IMR-90 (cell line): ENCODE results near the gene RAD21L1. TPM values are rescaled to one million over a fixed set of nuclear protein-coding genes. Genes with fewer than 3 reads are reported as not detected.

Source experiments
- ATAC-seq: fragments of 200-7000 bp; cut with Tn5 transposase; 2 replicates; pipeline ENCODE4 v1.9.1; 2020; ENCODE audit warnings: low read depth, mild to moderate bottlenecking, moderate library complexity
- BruUV-seq: library from RNA; stranded (reverse); fragments of 400-500 nt; replicated peaks from 2 replicates; lab custom pipeline; 2021; lab: Mats Ljungman, UMichigan
- CTCF ChIA-PET: fragments of 300-600 bp; formaldehyde crosslinking; extraction: SDS; loops from one replicate; lab custom pipeline; 2021; ENCODE audit warnings: antibody characterized with exemption; lab: Yijun Ruan, JAX
- POLR2A ChIA-PET: fragments of 300-600 bp; sonication (Branson Sonifier 250); formaldehyde crosslinking; loops from one replicate; lab custom pipeline; 2022; ENCODE audit warnings: antibody characterized with exemption; ENCODE audit not compliant: unreplicated experiment; lab: Charles Lee
- DNase-seq: peaks from one replicate; pipeline ENCODE4 v3.0.0; 2013
- H2AFZ ChIP-seq: replicated peaks from 2 replicates; pipeline ENCODE3; 2013; ENCODE audit warnings: low read length, mild to moderate bottlenecking; ENCODE audit not compliant: poor library complexity
- H2AK5ac ChIP-seq: 2 replicates; pipeline ENCODE4 v1.6.1; 2013; ENCODE audit warnings: low read depth, low read length, inconsistent platforms
- H2AK9ac ChIP-seq: replicated peaks from 2 replicates; pipeline ENCODE3; 2013; ENCODE audit warnings: mild to moderate bottlenecking, low read depth, low read length, moderate library complexity; ENCODE audit not compliant: poor library complexity
- H2BK120ac ChIP-seq: 2 replicates; pipeline ENCODE4 v1.6.1; 2013; ENCODE audit warnings: low read depth, low read length, inconsistent platforms
- H2BK15ac ChIP-seq: 3 replicates; pipeline ENCODE4 v1.6.1; 2013; ENCODE audit warnings: low read depth, low read length, inconsistent platforms
- H2BK20ac ChIP-seq: 2 replicates; pipeline ENCODE4 v1.6.1; 2013; ENCODE audit warnings: low read depth, mild to moderate bottlenecking, inconsistent platforms, low read length, moderate library complexity
- H2BK5ac ChIP-seq: 2 replicates; pipeline ENCODE4 v1.6.1; 2013; ENCODE audit warnings: mild to moderate bottlenecking, low read depth, low read length, inconsistent platforms; ENCODE audit not compliant: poor library complexity, severe bottlenecking
- H3K14ac ChIP-seq: replicated peaks from 2 replicates; pipeline ENCODE4 v1.6.1; 2013; ENCODE audit warnings: low read depth, low read length, inconsistent platforms
- H3K18ac ChIP-seq: 2 replicates; pipeline ENCODE4 v1.6.1; 2013; ENCODE audit warnings: low read depth, low read length, control low read depth
- H3K23ac ChIP-seq: 2 replicates; pipeline ENCODE4 v1.6.1; 2013; ENCODE audit warnings: low read depth, low read length, inconsistent platforms
- H3K27ac ChIP-seq: 2 replicates; pipeline ENCODE4 v1.5.1; 2013; ENCODE audit warnings: mild to moderate bottlenecking, control low read depth, low read length; ENCODE audit not compliant: insufficient read depth
- H3K27me3 ChIP-seq: 2 replicates; pipeline ENCODE4 v1.6.1; 2013; ENCODE audit warnings: low read length; ENCODE audit not compliant: control insufficient read depth, insufficient read depth
- H3K36me3 ChIP-seq: 2 replicates; pipeline ENCODE4 v1.6.1; 2013; ENCODE audit warnings: low read length, mixed read lengths; ENCODE audit not compliant: control insufficient read depth, insufficient read depth
- H3K4ac ChIP-seq: 2 replicates; pipeline ENCODE4 v1.6.1; 2013; ENCODE audit warnings: low read depth, low read length, inconsistent platforms
- H3K4me1 ChIP-seq: 2 replicates; pipeline ENCODE4 v1.6.1; 2013; ENCODE audit warnings: low read length, mixed read lengths; ENCODE audit not compliant: control insufficient read depth, insufficient read depth
- H3K4me2 ChIP-seq: 2 replicates; pipeline ENCODE4 v1.6.1; 2013; ENCODE audit warnings: low read depth, mild to moderate bottlenecking, control low read depth, low read length, moderate library complexity
- H3K4me3 ChIP-seq: 2 replicates; pipeline ENCODE4 v1.5.1; 2013; ENCODE audit warnings: low read depth, mild to moderate bottlenecking, control low read depth, low read length, moderate library complexity; ENCODE audit not compliant: insufficient read depth
- H3K56ac ChIP-seq: 2 replicates; pipeline ENCODE4 v1.6.1; 2013; ENCODE audit warnings: low read length, inconsistent platforms; ENCODE audit not compliant: insufficient read depth; ENCODE audit errors: extremely low read depth
- H3K79me1 ChIP-seq, 2 experiments: 2 replicates each; pipeline ENCODE4 v1.6.1; 2013; ENCODE audit warnings: low read length in 2 of 2, inconsistent platforms in 1 of 2, low read depth in 1 of 2
- H3K9ac ChIP-seq: 2 replicates; pipeline ENCODE4 v1.6.1; 2013; ENCODE audit warnings: low read depth, low read length, control low read depth
- H3K9me1 ChIP-seq: 2 replicates; pipeline ENCODE4 v1.6.1; 2013; ENCODE audit warnings: low read length, inconsistent platforms; ENCODE audit not compliant: insufficient read depth
- H3K9me3 ChIP-seq: 2 replicates; pipeline ENCODE4 v1.6.1; 2013; ENCODE audit warnings: low read length; ENCODE audit not compliant: control insufficient read depth, insufficient read depth
- H4K20me1 ChIP-seq: 2 replicates; pipeline ENCODE4 v1.6.1; 2013; ENCODE audit warnings: low read length, inconsistent platforms; ENCODE audit not compliant: insufficient read depth
- H4K5ac ChIP-seq: 2 replicates; pipeline ENCODE4 v1.6.1; 2013; ENCODE audit warnings: mild to moderate bottlenecking, low read depth, low read length, control low read depth
- H4K8ac ChIP-seq, 2 experiments: 2 replicates each; pipeline ENCODE4 v1.6.1; 2013; ENCODE audit warnings: low read depth in 2 of 2, low read length in 2 of 2, control low read depth in 1 of 2, inconsistent platforms in 1 of 2
- H4K91ac ChIP-seq: 2 replicates; pipeline ENCODE4 v1.6.1; 2013; ENCODE audit warnings: low read depth, low read length, inconsistent platforms; ENCODE audit not compliant: insufficient read depth
- BHLHE40 ChIP-seq: fragments of 150-350 bp; IDR thresholded peaks from 2 replicates; pipeline ENCODE4 v1.6.1; 2016; ENCODE audit warnings: mild to moderate bottlenecking, low read depth, low read length
- MAFK ChIP-seq: IDR thresholded peaks from 2 replicates; pipeline ENCODE4 v1.6.1; 2012; ENCODE audit warnings: low read depth, low read length, improper control_type of control experiment
- NFE2L2 ChIP-seq: fragments of 150-350 bp; IDR thresholded peaks from 2 replicates; pipeline ENCODE4 v1.6.1; 2016; ENCODE audit warnings: low read depth, mild to moderate bottlenecking, low read length
- POLR2A ChIP-seq: IDR thresholded peaks from 2 replicates; pipeline ENCODE4 v1.6.1; 2012; ENCODE audit warnings: mild to moderate bottlenecking, low read depth, low read length
- RFX5 ChIP-seq: IDR thresholded peaks from 2 replicates; pipeline ENCODE4 v1.8.0; 2012; ENCODE audit warnings: low read depth, mild to moderate bottlenecking, low read length, moderate library complexity
- WGBS, 2 experiments: methylation state at CpG; one replicate each; pipeline versions ENCODE4 v1.1.5 to v1.1.7; 2013; ENCODE audit warnings: missing lambda C conversion rate in 2 of 2; ENCODE audit not compliant: insufficient read length in 1 of 2; ENCODE audit errors: extremely low coverage in 2 of 2; 5-methylcytosine and 5-hydroxymethylcytosine counted together
- dilution Hi-C: fragments of 300-500 bp; cut with HindIII; formaldehyde crosslinking; loops from one replicate; pipeline ENCODE4 v1.14.3; 2018; ENCODE audit warnings: low sequenced_read_pairs; ENCODE audit not compliant: unreplicated experiment
- in situ Hi-C: fragments of 300-500 bp; cut with MboI; formaldehyde crosslinking; loops from 3 replicates; pipeline ENCODE4 v1.14.3; 2019; ENCODE audit warnings: low sequenced_read_pairs, inconsistent platforms, mixed read lengths
- intact Hi-C: fragments of 100-400 bp; cut with micrococcal nuclease; formaldehyde crosslinking; loops from 2 replicates; pipeline ENCODE4 v1.10.0; 2022
- polyA plus RNA-seq, 3 experiments: library from polyadenylated mRNA; depleted of rRNA; stranded (reverse); fragments of >200 nt; gene quantifications; 2 replicates each; pipeline ENCODE4 v1.2.3, GENCODE V29; 2012; ENCODE audit warnings: low replicate concordance in 1 of 3
- total RNA-seq: library from RNA; depleted of rRNA; stranded (reverse); fragments of >200 nt; gene quantifications from 2 replicates; pipeline ENCODE4 v1.2.3, GENCODE V29; 2012
- TF ChIP-seq, protein P1 (sequence below): fragments of 150-350 bp; IDR thresholded peaks from 2 replicates; pipeline ENCODE4 v1.6.1; 2016; ENCODE audit warnings: low read depth, mild to moderate bottlenecking, low read length, moderate library complexity, borderline replicate concordance

Gene RAD21L1
- total and polyA plus RNA-seq, 2 of the 4 experiments (the other 2 are of a cell fraction) = not detected

DNA sequence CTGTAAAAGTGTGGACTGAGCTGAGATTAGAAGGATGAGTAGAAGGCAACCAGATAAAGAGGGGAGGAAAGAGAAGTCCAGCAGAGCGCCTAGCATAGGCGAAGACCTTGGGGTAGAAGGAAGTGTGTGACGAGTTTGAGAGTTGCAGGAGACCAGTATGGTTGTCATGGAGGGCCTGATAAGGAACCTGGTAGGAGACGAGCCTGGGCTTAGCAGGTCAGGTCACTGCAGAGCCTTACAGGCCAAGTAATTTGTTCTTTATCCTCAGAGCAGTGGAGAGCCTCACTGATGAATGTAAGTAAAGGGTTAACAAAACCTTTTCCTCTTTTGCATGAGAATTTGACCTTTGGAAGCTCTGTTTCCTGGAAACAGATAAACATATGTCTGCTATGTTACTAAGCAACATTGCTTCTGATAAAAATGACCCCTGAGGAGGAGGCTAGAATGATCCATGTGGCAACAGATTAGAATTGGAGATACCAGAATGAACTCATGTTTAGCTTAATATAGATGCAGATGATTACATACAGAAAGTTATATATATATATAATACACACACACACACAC, 38.2 kb upstream of the RAD21L1 start:
- Histone ChIP-seq H2BK120ac (no peak overlapping the region), H4K8ac (no peak overlapping the region), H3K27me3 (peaks cover 55% of the 10 kb centered on the region), H3K4me3 (no peak overlapping the region), H2BK15ac (no peak overlapping the region), H3K18ac (no peak overlapping the region), H3K4ac (no peak overlapping the region), H3K9me3 (no peaks in the 10 kb centered on the region), H3K9me1 (peaks cover 3% of the 10 kb centered on the region; the same call in 1 of the 2 replicates), H3K79me1 (no peaks in the 10 kb centered on the region), H4K5ac (no peak overlapping the region), H2BK5ac (no peak overlapping the region), H3K56ac (no peak overlapping the region), H3K14ac (no peak overlapping the region), H3K36me3 (no peaks in the 10 kb centered on the region), H2AK5ac (no peak overlapping the region), H2BK20ac (no peak overlapping the region), H3K4me2 (no peak overlapping the region), H4K20me1 (no peaks in the 10 kb centered on the region; the same call in 1 of the 2 replicates), H3K4me1 (no peaks in the 10 kb centered on the region), H2AK9ac (no peak overlapping the region), H3K23ac (no peak overlapping the region), H2AFZ (no peak overlapping the region), H3K9ac (no peak overlapping the region), H3K27ac (no peak overlapping the region), H4K91ac (no peak overlapping the region)
- dilution Hi-C loops (no loop called here), intact Hi-C loops (no loop called here), in situ Hi-C loops (no loop called here)
- DNase-seq (no peak), ATAC-seq (no peak)
- 73% methylated on average over 3 of the region's 4 CpGs; no CpG with 5 or more reads in 1 of the 2 experiments for WGBS, 2 experiments
- POLR2A ChIA-PET = no interaction called here
- BruUV-seq = no TSS peak
- CTCF ChIA-PET = no interaction called here
- TF ChIP-seq BHLHE40 (no peak), POLR2A (no peak), RFX5 (no peak), MAFK (no peak), NFE2L2 (no peak)
- TF ChIP-seq, protein P1, sequence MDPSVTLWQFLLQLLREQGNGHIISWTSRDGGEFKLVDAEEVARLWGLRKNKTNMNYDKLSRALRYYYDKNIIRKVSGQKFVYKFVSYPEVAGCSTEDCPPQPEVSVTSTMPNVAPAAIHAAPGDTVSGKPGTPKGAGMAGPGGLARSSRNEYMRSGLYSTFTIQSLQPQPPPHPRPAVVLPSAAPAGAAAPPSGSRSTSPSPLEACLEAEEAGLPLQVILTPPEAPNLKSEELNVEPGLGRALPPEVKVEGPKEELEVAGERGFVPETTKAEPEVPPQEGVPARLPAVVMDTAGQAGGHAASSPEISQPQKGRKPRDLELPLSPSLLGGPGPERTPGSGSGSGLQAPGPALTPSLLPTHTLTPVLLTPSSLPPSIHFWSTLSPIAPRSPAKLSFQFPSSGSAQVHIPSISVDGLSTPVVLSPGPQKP = no peak
